Heart left ventricle (tissue), 16 donors: Measurements from ENCODE around the gene WBP1. TPM values are rescaled to one million over a fixed set of nuclear protein-coding genes. Genes with fewer than 3 reads are reported as not detected.
A peak's percentile ranks its signal among the peaks of the same experiment; 100 is the strongest.
"Not testable (repeated sequence)": the region's sequence is repeated elsewhere in the genome, so short reads cannot be mapped to it uniquely, and the experiment has no call there.

ENCODE experiments used
- ATAC-seq, 4 donors: fragments of 200-7000 bp; cut with Tn5 transposase; one replicate each; pipeline ENCODE4 v1.9.1; 2020 to 2022; ENCODE audit warnings: moderate library complexity in 4 of 4, mild to moderate bottlenecking in 3 of 4, moderate number of reproducible peaks in 1 of 4
- DNase-seq, 5 donors: peaks; one replicate each; pipeline ENCODE4 v3.0.0-alpha.2; 2020
- H3K27ac ChIP-seq, 12 donors: fragments of 200-600 bp; sonication (generic) in 4 of 12; one replicate each; pipeline versions ENCODE4 v1.5.0 to v1.8.0; 2016 to 2022; ENCODE audit warnings: mild to moderate bottlenecking in 2 of 12
- H3K27me3 ChIP-seq, 9 donors: fragments of 200-600 bp; sonication (generic) in 2 of 9; one replicate each; pipeline versions ENCODE4 v1.5.1 to v1.8.0; 2016 to 2022; ENCODE audit warnings: mild to moderate bottlenecking in 3 of 9
- H3K36me3 ChIP-seq, 9 donors: fragments of 200-600 bp; sonication (generic) in 2 of 9; one replicate each; pipeline versions ENCODE4 v1.5.0 to v1.8.0; 2018 to 2022; ENCODE audit warnings: mild to moderate bottlenecking in 2 of 9
- H3K4me1 ChIP-seq, 12 donors: fragments of 200-600 bp; sonication (generic) in 4 of 12; one replicate each; pipeline versions ENCODE4 v1.5.0 to v1.8.0; 2016 to 2022; ENCODE audit warnings: mild to moderate bottlenecking in 3 of 12
- H3K4me3 ChIP-seq, 12 donors: fragments of 200-600 bp; sonication (generic) in 4 of 12; one replicate each; pipeline versions ENCODE4 v1.5.0 to v1.8.0; 2017 to 2022; ENCODE audit warnings: mild to moderate bottlenecking in 9 of 12, moderate library complexity in 4 of 12
- H3K9me3 ChIP-seq, 12 donors: fragments of 200-600 bp; sonication (generic) in 4 of 12; one replicate each; pipeline versions ENCODE4 v1.5.0 to v1.8.0; 2016 to 2022; ENCODE audit warnings: mild to moderate bottlenecking in 1 of 12
- POLR2A ChIP-seq, 2 donors: fragments of 450-650 bp; IDR thresholded peaks; one replicate each; pipeline ENCODE4 v1.6.1; 2017; ENCODE audit warnings: antibody characterized with exemption in 2 of 2, mild to moderate bottlenecking in 2 of 2, moderate library complexity in 2 of 2
- WGBS, 4 donors: extraction: QIAGEN DNeasy Blood & Tissue Kit in 2 of 4; methylation state at CpG; one replicate each; pipeline versions ENCODE4 v1.1.5 to v1.1.7; 2013 to 2018; 5-methylcytosine and 5-hydroxymethylcytosine counted together
- intact Hi-C, 10 donors: fragments of 100-400 bp; cut with DNase I; formaldehyde crosslinking; loops; one replicate each; pipeline versions ENCODE4 v1.11.1 to v1.14.2; 2022
- polyA plus RNA-seq, 2 donors: library from polyadenylated mRNA; stranded (reverse); fragments of 200-250 nt; gene quantifications; one replicate each; pipeline ENCODE4 v1.2.3, GENCODE V29; 2013
- total RNA-seq, 9 donors: library from RNA; depleted of rRNA in 2 of 9; stranded (reverse); fragments of >200 nt in 2 of 9; fragmentation: NEBNext Ultra II Directional in 3 of 9; extraction: Animal tissue kit (Norgen Biotek cat#: 25700) in 3 of 9; gene quantifications; one replicate each; pipeline versions ENCODE4 v1.1.0 to v1.2.4, GENCODE V29; 2016 to 2023
- TF ChIP-seq, protein P1 (sequence below), 12 donors: fragments of 200-600 bp; sonication (generic) in 4 of 12; IDR thresholded peaks; one replicate each; pipeline versions ENCODE4 v1.5.0 to v1.8.0; 2018 to 2022; ENCODE audit warnings: antibody characterized with exemption in 12 of 12, mild to moderate bottlenecking in 5 of 12
- donor health status: ischemic (EF 13 %, LVEDD 7.1; RV severe dilation, severe dysfunction).
- donor health status: healthy with polysubstance abuse.
- donor health status: DM: no; HTN: yes; CAD: no.
- donor health status: DM: no; HTN: no; CAD: no.
- donor health status: ischemic (EF 25% LVEDD 6.9; RV normal size, moderate dysfunction).
- donor health status: ischemic (EF 25% LVEDD 5.7; RV mildly dilated, moderate dysfunction).
- donor health status: healthy.
- donor health status: DM: yes; HTN: yes; CAD: no.
- donor health status: ischemic (EF 35%, LVEDD 5.7; RV mildly dilated, moderate dysfunction).
- donor health status: nonischemic (EF 11% LVEDD 7.7; RV severe dilation, severe dysfunction).
- donor health status: DM: yes; HTN: yes; CAD: no.
- donor health status: PGD.
- donor health status: ischemic (EF 29% LVEDD 5.4; RV normal size, mild dysfunction).
- donor health status: nonischemic (EF 23%, LVEDD 6.1; RV moderate dilation, normal function).

Gene WBP1
- total and polyA plus RNA-seq, 11 donors, result 29.0 to 58.4 (median 42.4) TPM

DNA sequence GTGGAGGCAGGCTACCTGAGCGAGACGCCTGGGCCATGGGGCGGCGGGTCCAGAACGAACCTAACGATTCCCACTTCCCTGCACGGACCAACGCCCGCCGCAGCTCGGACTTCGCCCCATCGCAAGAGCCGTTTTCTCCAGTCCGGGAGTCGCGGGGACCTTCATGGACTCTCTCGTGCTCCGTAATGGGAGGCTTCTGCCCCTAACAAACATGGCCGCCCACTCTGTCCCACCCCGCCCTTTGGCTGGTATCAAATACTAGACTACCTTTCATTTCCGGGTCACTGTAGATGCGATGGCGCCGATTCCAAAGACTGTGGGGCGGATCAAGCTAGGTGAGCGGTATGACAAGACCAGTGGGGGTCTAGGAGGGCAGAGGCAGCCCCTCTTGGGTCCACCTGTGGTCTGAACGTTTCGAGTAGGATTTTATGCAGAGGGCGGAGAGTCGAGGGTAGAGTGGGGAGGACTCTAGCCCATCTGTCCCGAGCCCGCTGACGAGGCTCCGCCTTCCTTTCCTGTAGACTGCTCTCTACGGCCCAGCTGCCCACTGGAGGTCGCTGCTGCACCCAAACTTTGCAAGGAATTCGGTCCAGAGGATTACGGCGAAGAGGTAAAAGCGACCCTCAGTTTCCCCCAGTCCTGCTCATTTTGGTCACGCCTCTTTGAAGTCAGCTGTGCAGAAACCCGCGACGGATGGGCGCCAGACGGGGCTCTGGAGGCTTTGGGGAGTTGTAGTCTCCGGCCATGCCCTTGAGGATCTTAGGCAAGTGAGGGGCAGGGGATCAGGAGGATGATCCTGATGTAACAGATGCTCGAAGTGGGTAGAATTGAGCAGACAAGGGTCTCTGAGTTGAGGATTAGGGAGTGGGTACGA lies 24.8 kb downstream of the WBP1 start, which contains the start of the genes CCDC142 and TTC31:
Gene CCDC142, minus strand, starts transcription at position 198 of the 874 bp plus-strand sequence. Its CDS starts 161 bp downstream, at position 37.
Gene TTC31, plus strand, starts transcription at position 281 of the 874 bp plus-strand sequence. Its CDS starts 15 bp downstream, at position 296.
- WGBS, 4 donors, result 1% methylated on average over 40 to 50 of the region's 50 CpGs
- no peaks in the 10 kb centered on the region for H3K9me3 ChIP-seq
- H3K4me3 ChIP-seq, result peak within 1 kb of the TSS; percentile 71 to 98 (median 88)
- DNase-seq (peak; percentile 96 to 97 (median 97)), ATAC-seq (peak; percentile 98 to 99 (median 98))
- intact Hi-C loops, result loop anchor here (1.0 to 5.0 kb wide), 12 partner anchors 24 to 106 kb away; partner anchors contain the start of genes AUP1 (in 3 of the 10), HTRA2 (in 3 of the 10), INO80B (in 3 of the 10) and PCGF1 (in 2 of the 10)
- no peaks in the 10 kb centered on the region for H3K27me3 ChIP-seq
- peak in 1 of 2 donors; percentile 37 for TF ChIP-seq POLR2A (IDR thresholded peaks at IDR 0.05)
- TF ChIP-seq, protein P1, sequence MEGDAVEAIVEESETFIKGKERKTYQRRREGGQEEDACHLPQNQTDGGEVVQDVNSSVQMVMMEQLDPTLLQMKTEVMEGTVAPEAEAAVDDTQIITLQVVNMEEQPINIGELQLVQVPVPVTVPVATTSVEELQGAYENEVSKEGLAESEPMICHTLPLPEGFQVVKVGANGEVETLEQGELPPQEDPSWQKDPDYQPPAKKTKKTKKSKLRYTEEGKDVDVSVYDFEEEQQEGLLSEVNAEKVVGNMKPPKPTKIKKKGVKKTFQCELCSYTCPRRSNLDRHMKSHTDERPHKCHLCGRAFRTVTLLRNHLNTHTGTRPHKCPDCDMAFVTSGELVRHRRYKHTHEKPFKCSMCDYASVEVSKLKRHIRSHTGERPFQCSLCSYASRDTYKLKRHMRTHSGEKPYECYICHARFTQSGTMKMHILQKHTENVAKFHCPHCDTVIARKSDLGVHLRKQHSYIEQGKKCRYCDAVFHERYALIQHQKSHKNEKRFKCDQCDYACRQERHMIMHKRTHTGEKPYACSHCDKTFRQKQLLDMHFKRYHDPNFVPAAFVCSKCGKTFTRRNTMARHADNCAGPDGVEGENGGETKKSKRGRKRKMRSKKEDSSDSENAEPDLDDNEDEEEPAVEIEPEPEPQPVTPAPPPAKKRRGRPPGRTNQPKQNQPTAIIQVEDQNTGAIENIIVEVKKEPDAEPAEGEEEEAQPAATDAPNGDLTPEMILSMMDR (IDR thresholded peaks at IDR 0.05), result peak; percentile 77 to 97 (median 88)
- H3K4me1 ChIP-seq, result peaks cover 5 to 31% (median 25%) of the 10 kb centered on the region in 12 donors
- H3K36me3 ChIP-seq, result peaks cover 0 to 60% (median 50%) of the 10 kb centered on the region in 9 donors
- H3K27ac ChIP-seq, result peak within 1 kb of the TSS; percentile 73 to 97 (median 92)

DNA sequence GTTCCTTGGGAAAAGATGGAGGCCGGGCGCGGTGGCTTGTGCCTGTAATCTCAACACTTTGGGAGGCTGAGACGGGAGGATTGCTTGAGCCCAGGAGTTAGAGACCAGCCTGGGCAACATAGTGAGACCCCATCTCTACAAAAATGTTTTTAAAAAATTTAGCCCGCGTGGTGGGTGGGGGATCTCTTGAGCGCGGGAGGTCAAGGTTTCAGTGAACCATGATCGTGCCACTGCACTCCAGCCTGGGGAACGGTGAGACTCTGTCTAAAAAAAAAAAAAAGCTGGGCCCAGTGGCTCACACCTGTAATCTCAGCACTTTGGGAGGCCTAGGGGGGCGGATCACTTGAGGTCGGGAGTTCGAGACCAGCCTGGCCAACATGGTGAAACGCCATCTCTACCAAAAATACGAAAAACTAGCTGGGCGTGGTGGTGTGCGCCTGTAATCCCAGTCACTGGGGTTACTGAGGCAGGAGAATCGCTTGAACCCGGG lies 25.5 kb downstream of the WBP1 start:
- Histone ChIP-seq H3K4me3 (peak overlapping the region; percentile 71 to 98 (median 88)), H3K36me3 (peaks cover 0 to 67% (median 47%) of the 10 kb centered on the region in 9 donors), H3K27ac (peak overlapping the region in 8 of 12 donors; percentile 87 to 97 (median 90)), H3K4me1 (peaks cover 5 to 31% (median 25%) of the 10 kb centered on the region in 12 donors)
- WGBS, 4 donors, result 79 to 82% (median 80%) methylated on average over 19 of the region's 19 CpGs
- not testable (repeated sequence) for H3K9me3 ChIP-seq, ATAC-seq, H3K27me3 ChIP-seq, DNase-seq
- intact Hi-C loops, result loop anchor here (1.0 to 5.0 kb wide), 12 partner anchors 23 to 105 kb away; partner anchors contain the start of genes AUP1 (in 3 of the 10), HTRA2 (in 3 of the 10), INO80B (in 2 of the 10) and PCGF1 (in 2 of the 10)

DNA sequence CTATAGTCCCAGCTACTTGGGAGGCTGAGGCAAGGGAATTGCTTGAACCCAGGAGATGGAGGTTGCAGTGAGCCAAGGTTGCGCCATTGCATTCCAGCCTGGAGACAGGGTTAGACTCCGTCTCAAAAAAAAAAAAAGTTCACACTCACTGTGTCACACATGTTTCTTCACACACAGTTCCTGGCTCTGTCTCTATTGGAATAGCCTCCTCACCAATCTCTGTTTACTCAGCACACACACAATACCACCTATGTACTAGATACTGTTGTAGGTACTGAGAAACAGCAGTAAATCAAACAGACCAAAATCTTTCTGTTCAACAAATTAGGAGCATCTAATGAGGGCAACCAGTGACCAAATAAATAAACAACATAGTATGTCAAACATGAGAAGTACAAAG lies 27.9 kb downstream of the WBP1 start:
- no peak overlapping the region for H3K4me3 ChIP-seq
- no peaks in the 10 kb centered on the region for H3K27me3 ChIP-seq
- DNase-seq (no peak), ATAC-seq (no peak)
- peaks cover 0 to 67% (median 37%) of the 10 kb centered on the region in 9 donors for H3K36me3 ChIP-seq
- 75 to 98% (median 95%) methylated on average over 2 of the region's 2 CpGs for WGBS, 4 donors
- no peaks in the 10 kb centered on the region for H3K9me3 ChIP-seq
- no peak overlapping the region for H3K27ac ChIP-seq
- peaks cover 5 to 23% (median 19%) of the 10 kb centered on the region in 12 donors for H3K4me1 ChIP-seq
- TF ChIP-seq, protein P1 (IDR thresholded peaks at IDR 0.05), result no peak
- TF ChIP-seq POLR2A (IDR thresholded peaks at IDR 0.05), result no peak
- intact Hi-C loops, result loop anchor here in 1 of 10 donors (5.0 kb wide), 1 partner anchor 41 kb away; the partner anchor contains the start of genes AUP1, DQX1 and HTRA2

DNA sequence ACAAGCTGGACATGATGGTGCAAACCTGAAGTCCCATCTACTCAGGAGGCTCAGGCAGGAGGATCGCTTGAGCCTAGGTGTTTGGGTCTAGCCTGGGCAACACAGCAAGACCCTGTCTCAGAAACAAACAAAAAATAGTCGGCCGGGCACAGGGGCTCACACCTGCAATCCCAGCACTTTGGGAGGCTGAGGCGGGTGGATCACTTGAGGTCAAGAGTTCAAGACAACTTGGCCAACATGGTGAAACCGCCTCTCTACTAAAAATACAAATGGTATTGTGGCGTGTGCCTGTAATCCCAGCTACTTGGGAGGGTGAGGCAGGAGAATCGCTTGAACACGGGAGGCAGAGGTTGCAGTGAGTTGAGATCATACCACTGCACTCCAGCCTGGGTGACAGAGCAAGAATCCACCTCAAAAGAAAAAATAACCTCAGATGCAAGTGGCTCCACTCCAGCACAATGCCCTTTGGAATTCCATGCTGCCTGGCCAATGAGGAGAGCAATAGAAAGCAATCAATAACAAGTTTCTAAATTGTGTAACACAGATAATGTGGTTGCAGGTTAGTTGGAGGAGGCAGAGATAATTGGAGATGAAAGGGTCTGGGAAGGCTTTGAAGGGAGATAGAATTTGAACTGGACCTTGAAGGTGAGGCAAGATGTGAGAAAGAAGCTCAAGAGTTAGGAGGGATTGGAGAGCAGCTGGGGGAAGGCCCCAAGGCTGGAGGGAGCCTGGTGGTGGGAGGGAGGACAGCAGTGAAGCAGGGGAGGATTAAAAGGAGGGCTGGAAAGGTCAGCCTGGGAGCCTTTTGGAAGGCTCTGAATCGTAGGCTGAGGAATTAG lies 30.6 kb downstream of the WBP1 start:
- Histone ChIP-seq H3K27me3 (no peaks in the 10 kb centered on the region), H3K36me3 (peaks cover 0 to 95% (median 64%) of the 10 kb centered on the region in 9 donors)
- 91 to 95% (median 93%) methylated on average over 9 of the region's 9 CpGs for WGBS, 4 donors

More for the DNA sequence above, 30.6 kb downstream of the WBP1 start:
- Histone ChIP-seq H3K4me1 (peaks cover 0 to 7% (median 3%) of the 10 kb centered on the region in 12 donors), H3K4me3 (no peak overlapping the region), H3K27ac (no peak overlapping the region), H3K9me3 (no peaks in the 10 kb centered on the region)
- no peak for TF ChIP-seq POLR2A (IDR thresholded peaks at IDR 0.05)
- TF ChIP-seq, protein P1 (IDR thresholded peaks at IDR 0.05), result no peak
- no peak for ATAC-seq
- no peak for DNase-seq
- intact Hi-C loops, result loop anchor here in 1 of 10 donors (5.0 kb wide), 1 partner anchor 38 kb away; the partner anchor contains the start of genes AUP1, DQX1 and HTRA2
